ENCODE results near the gene LCNL1. TPM values are rescaled to one million over a fixed set of nuclear protein-coding genes. Genes with fewer than 3 reads are reported as not detected.

Gene LCNL1
- total and polyA plus RNA-seq, 2 of the 13 experiments (the other 11 are each of a cell fraction or from before 2014, with no cell fraction given), result not detected

DNA sequence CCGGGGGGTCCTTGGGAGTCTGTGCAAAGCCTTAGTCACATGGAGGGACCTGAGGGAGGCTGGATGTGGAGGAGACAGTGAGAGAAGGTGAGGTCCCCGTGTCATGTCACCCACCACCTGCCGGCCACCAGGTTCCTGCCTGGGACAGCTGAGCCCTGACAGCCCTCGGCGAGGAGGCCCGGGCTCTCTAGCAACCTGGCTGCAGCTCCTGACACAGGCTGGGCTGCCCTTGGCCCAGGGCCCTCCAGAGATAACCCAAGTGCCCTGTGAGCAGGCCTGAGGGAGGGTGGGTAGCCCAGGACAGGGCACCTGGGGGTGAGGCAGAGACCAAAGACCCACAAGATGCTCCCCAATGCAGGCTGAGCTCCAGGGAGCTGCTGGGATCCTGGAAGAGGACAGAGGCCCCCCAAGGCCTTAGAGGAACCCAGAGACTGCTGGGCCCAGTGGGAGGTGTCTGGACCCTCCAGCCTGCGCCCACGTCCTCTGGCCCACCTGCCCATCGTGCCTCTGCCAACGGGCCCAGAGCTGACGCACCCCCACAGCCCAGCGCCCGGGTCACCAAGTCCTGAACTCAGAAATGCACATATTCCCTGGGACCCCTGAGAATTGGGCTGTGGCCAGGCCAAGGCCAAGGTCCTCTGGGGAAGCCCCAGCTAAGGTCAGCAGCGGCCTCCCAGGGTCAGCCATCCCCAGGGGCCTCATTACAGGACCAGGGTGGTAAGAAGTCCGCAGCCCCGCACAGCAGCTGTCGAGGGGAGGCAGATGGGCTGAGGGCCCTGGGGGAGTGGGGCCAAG lies 14.3 kb upstream of the LCNL1 start (continued):
- TF ChIP-seq REL (CRISPR knock-in tag; conservative IDR thresholded peaks at IDR 0.05) (no peak), CBFB (CRISPR knock-in tag; IDR thresholded peaks at IDR 0.05) (no peak), ZNF713 (CRISPR knock-in tag; IDR thresholded peaks at IDR 0.05) (no peak), ZNF720 (CRISPR knock-in tag; IDR thresholded peaks at IDR 0.05) (no peak), ZNF781 (CRISPR knock-in tag; IDR thresholded peaks at IDR 0.05; ENCODE audit: borderline replicate concordance, not compliant biosample characterization) (no peak), ZMYM2 (CRISPR knock-in tag; IDR thresholded peaks at IDR 0.05) (no peak), ATF7 (IDR thresholded peaks at IDR 0.05) (no peak), ATF7 (CRISPR knock-in tag; IDR thresholded peaks at IDR 0.05) (no peak), ZNF775 (CRISPR knock-in tag; IDR thresholded peaks at IDR 0.05; ENCODE audit: borderline replicate concordance) (no peak), HHEX (CRISPR knock-in tag; IDR thresholded peaks at IDR 0.05) (no peak), ZBTB1 (CRISPR knock-in tag; IDR thresholded peaks at IDR 0.05; ENCODE audit: borderline replicate concordance) (no peak), IKZF4 (CRISPR knock-in tag; IDR thresholded peaks at IDR 0.05; ENCODE audit: borderline replicate concordance, low read depth, not compliant biosample characterization) (peak; percentile 37), ZNF484 (CRISPR knock-in tag; IDR thresholded peaks at IDR 0.05; ENCODE audit: borderline replicate concordance, low read depth) (no peak), ZNF224 (CRISPR knock-in tag; IDR thresholded peaks at IDR 0.05) (no peak), ZFX (CRISPR knock-in tag; IDR thresholded peaks at IDR 0.05; ENCODE audit: low read depth) (peak; percentile 34; the same call in 1 of the 2 replicates), AHR (CRISPR knock-in tag; IDR thresholded peaks at IDR 0.05) (no peak), FLYWCH1 (CRISPR knock-in tag; IDR thresholded peaks at IDR 0.05) (no peak), PHF5A (CRISPR knock-in tag; IDR thresholded peaks at IDR 0.05; ENCODE audit: low read depth, unreplicated experiment) (no peak), ZNF670 (CRISPR knock-in tag; IDR thresholded peaks at IDR 0.05; ENCODE audit: borderline replicate concordance) (no peak), SRSF1 (optimal IDR thresholded peaks at IDR 0.05; ENCODE audit: low read depth, low read length) (no peak), KLF11 (CRISPR knock-in tag; IDR thresholded peaks at IDR 0.05) (no peak)
- TF ChIP-seq, protein P1, sequence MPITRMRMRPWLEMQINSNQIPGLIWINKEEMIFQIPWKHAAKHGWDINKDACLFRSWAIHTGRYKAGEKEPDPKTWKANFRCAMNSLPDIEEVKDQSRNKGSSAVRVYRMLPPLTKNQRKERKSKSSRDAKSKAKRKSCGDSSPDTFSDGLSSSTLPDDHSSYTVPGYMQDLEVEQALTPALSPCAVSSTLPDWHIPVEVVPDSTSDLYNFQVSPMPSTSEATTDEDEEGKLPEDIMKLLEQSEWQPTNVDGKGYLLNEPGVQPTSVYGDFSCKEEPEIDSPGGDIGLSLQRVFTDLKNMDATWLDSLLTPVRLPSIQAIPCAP (CRISPR knock-in tag; IDR thresholded peaks at IDR 0.05; ENCODE audit: low read depth), result no peak
- TF ChIP-seq, protein P2, sequence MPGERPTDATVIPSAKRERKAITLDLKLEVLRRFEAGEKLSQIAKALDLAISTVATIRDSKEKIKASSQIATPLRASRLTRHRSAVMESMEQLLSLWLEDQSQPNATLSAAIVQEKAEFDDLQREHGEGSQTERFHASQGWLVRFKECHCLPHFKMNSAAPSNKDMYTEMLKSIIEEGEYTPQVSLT (CRISPR knock-in tag; IDR thresholded peaks at IDR 0.05; ENCODE audit: borderline replicate concordance, low read depth), result no peak
- TF ChIP-seq, protein P3, sequence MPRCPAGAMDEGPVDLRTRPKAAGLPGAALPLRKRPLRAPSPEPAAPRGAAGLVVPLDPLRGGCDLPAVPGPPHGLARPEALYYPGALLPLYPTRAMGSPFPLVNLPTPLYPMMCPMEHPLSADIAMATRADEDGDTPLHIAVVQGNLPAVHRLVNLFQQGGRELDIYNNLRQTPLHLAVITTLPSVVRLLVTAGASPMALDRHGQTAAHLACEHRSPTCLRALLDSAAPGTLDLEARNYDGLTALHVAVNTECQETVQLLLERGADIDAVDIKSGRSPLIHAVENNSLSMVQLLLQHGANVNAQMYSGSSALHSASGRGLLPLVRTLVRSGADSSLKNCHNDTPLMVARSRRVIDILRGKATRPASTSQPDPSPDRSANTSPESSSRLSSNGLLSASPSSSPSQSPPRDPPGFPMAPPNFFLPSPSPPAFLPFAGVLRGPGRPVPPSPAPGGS (CRISPR knock-in tag; IDR thresholded peaks at IDR 0.05), result 0 out of 2 replicates have a peak, but pooled peaks have one; percentile 74
- TF ChIP-seq, protein P4, sequence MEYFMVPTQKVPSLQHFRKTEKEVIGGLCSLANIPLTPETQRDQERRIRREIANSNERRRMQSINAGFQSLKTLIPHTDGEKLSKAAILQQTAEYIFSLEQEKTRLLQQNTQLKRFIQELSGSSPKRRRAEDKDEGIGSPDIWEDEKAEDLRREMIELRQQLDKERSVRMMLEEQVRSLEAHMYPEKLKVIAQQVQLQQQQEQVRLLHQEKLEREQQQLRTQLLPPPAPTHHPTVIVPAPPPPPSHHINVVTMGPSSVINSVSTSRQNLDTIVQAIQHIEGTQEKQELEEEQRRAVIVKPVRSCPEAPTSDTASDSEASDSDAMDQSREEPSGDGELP (IDR thresholded peaks at IDR 0.05; ENCODE audit: borderline replicate concordance, low read depth), result 0 out of 2 replicates have a peak, but pooled peaks have one; percentile 20
- TF ChIP-seq, protein P5, sequence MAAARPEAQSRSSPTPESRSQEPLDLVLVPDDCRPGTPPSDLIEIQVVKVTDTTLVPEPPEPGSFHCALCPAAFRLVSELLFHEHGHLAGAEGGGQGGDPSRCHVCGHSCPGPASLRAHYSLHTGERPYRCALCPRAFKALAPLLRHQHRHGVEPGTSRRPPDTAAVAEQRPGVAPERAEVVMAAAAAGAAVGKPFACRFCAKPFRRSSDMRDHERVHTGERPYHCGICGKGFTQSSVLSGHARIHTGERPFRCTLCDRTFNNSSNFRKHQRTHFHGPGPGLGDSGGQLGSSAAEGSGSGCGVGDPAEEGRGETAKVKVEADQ (CRISPR knock-in tag; IDR thresholded peaks at IDR 0.05; ENCODE audit: borderline replicate concordance), result no peak
